Measurements from ENCODE around the gene ADAMTS2. TPM values are rescaled to one million over a fixed set of nuclear protein-coding genes. Genes with fewer than 3 reads are reported as not detected.
"Not testable (repeated sequence)": the region's sequence is repeated elsewhere in the genome, so short reads cannot be mapped to it uniquely, and the experiment has no call there.

The ADAMTS2 gene
- polyA plus RNA-seq, 6 donors from 2014 or later: not detected

DNA sequence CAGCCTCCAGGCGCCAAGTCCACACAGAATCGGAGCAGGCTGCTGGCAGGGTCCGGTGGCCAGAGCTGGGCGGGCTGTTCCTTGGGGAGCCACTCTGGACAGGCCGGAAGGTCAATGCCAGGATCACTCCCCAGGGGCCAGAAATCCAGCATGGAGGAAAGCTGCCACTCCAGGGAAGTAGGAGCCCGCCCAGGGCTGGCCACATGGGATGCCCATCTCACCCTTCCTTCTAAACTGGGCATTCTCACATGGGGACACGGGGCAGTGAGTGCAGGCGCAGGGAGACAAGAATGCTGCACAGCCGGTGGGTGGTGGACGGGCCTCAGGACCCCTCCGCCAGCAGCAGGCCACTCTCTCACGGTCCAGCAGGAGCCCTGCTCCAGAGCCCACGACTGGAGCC is 58.2 kb downstream of the ADAMTS2 start:
- H3K4me3 Mint-ChIP-seq: no peak overlapping the region
- no peak for ATAC-seq (ENCODE audit: low read depth in 2 of 2)
- peaks cover 1 to 13% (median 5%) of the 10 kb centered on the region in 7 donors for H3K9me3 Mint-ChIP-seq
- no peaks in the 10 kb centered on the region for H3K27me3 Mint-ChIP-seq
- no peaks in the 10 kb centered on the region for H3K36me3 Mint-ChIP-seq
- no peak overlapping the region for H3K27ac Mint-ChIP-seq
- no peaks in the 10 kb centered on the region for H3K4me1 Mint-ChIP-seq
- no peak for DNase-seq

- H3K4me1 Mint-ChIP-seq; ATAC-seq (ENCODE audit: low read depth in 2 of 2); H3K4me3 Mint-ChIP-seq; H3K27me3 Mint-ChIP-seq; DNase-seq; H3K27ac Mint-ChIP-seq; H3K36me3 Mint-ChIP-seq: not testable (repeated sequence)
- H3K9me3 Mint-ChIP-seq: peaks cover 1 to 14% (median 5%) of the 10 kb centered on the region in 7 donors
Observed at GRCh38 chr5:179285776-179286162, 59.5 kb downstream of the ADAMTS2 start.

GRCh38 chr5:179284751-179285631 is 60.3 kb downstream of the ADAMTS2 start:
- no peak overlapping the region for H3K27ac Mint-ChIP-seq
- ATAC-seq (ENCODE audit: low read depth in 2 of 2) (no peak), DNase-seq (no peak)
- no peaks in the 10 kb centered on the region for H3K27me3 Mint-ChIP-seq
- no peak overlapping the region for H3K4me3 Mint-ChIP-seq
- no peaks in the 10 kb centered on the region for H3K36me3 Mint-ChIP-seq
- peaks cover 1 to 14% (median 5%) of the 10 kb centered on the region in 7 donors for H3K9me3 Mint-ChIP-seq
- H3K4me1 Mint-ChIP-seq: no peaks in the 10 kb centered on the region

GRCh38 chr5:179283908-179284307 is 61.4 kb downstream of the ADAMTS2 start:
- H3K4me1 Mint-ChIP-seq; ATAC-seq (ENCODE audit: low read depth in 2 of 2); H3K4me3 Mint-ChIP-seq; DNase-seq; H3K27me3 Mint-ChIP-seq; H3K36me3 Mint-ChIP-seq; H3K27ac Mint-ChIP-seq: not testable (repeated sequence)
- peaks cover 0 to 11% (median 5%) of the 10 kb centered on the region in 7 donors for H3K9me3 Mint-ChIP-seq

GRCh38 chr5:179281694-179282093 is 63.6 kb downstream of the ADAMTS2 start:
- Mint-ChIP-seq H3K4me1 (no peaks in the 10 kb centered on the region), H3K4me3 (no peak overlapping the region), H3K27ac (no peak overlapping the region), H3K36me3 (no peaks in the 10 kb centered on the region), H3K9me3 (peaks cover 0 to 11% (median 5%) of the 10 kb centered on the region in 7 donors), H3K27me3 (no peaks in the 10 kb centered on the region)
- DNase-seq (no peak), ATAC-seq (ENCODE audit: low read depth in 2 of 2) (no peak)

DNA sequence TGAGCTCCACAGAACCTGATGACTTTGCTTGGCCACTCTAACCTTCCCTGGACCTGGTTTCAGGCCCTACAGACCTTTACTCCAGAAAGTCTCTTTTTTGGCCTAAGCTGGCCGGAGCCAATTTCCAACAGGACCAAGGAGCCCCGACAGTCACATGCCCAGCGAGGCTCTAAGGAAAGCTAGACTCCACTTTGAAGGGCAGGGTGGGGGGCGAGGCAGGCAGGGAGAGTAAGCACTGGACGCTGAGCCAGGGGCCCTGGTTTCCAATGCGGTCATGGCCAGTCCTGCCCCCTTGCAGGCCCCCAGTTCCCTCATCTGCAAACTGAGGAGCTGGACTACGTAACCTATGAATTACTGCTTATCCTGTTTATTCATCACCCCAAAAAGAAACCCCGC is 65.2 kb downstream of the ADAMTS2 start:
- Mint-ChIP-seq H3K36me3 (no peaks in the 10 kb centered on the region), H3K9me3 (peaks cover 0 to 11% (median 5%) of the 10 kb centered on the region in 7 donors), H3K4me3 (no peak overlapping the region), H3K27ac (no peak overlapping the region), H3K27me3 (no peaks in the 10 kb centered on the region), H3K4me1 (no peaks in the 10 kb centered on the region)
- DNase-seq (no peak), ATAC-seq (ENCODE audit: low read depth in 2 of 2) (no peak)

GRCh38 chr5:179279347-179280094 is 65.7 kb downstream of the ADAMTS2 start:
- H3K27me3 Mint-ChIP-seq: no peaks in the 10 kb centered on the region
- DNase-seq (no peak), ATAC-seq (ENCODE audit: low read depth in 2 of 2) (no peak)
- H3K4me3 Mint-ChIP-seq: no peak overlapping the region
- no peak overlapping the region for H3K27ac Mint-ChIP-seq
- H3K4me1 Mint-ChIP-seq: peaks cover 0 to 3% (median 0%) of the 10 kb centered on the region in 3 donors
- H3K9me3 Mint-ChIP-seq: peaks cover 0 to 11% (median 5%) of the 10 kb centered on the region in 7 donors
- no peaks in the 10 kb centered on the region for H3K36me3 Mint-ChIP-seq

GRCh38 chr5:179278546-179278945 is 66.7 kb downstream of the ADAMTS2 start:
- ATAC-seq (ENCODE audit: low read depth in 2 of 2) (no peak), DNase-seq (no peak)
- no peaks in the 10 kb centered on the region for H3K27me3 Mint-ChIP-seq
- H3K36me3 Mint-ChIP-seq: no peaks in the 10 kb centered on the region
- peaks cover 0 to 11% (median 5%) of the 10 kb centered on the region in 7 donors for H3K9me3 Mint-ChIP-seq
- H3K27ac Mint-ChIP-seq: peak overlapping the region in 2 of 6 donors; percentile 30 to 40
- H3K4me3 Mint-ChIP-seq: no peak overlapping the region
- H3K4me1 Mint-ChIP-seq: peaks cover 0 to 3% (median 0%) of the 10 kb centered on the region in 3 donors

DNA sequence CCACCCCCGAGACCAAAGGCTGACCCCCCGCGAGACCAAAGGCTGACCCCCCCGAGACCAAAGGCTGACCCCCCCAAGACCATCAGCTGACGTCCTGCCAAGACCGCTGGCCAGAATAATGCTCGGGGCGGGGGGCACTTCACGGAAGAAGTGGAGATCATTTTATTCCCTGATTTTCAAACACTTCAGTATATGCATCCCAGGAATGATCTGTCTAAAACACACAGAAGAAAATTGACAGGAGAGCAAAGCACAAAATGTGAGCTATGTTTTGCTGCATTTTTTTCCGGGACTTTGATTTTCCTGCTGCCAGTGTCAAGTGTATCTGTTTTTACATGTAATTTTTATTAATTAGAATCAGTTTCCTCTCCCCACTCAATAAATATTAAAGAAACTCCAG is 67.1 kb downstream of the ADAMTS2 start:
- no peak for ATAC-seq (ENCODE audit: low read depth in 2 of 2)
- H3K9me3 Mint-ChIP-seq: peaks cover 0 to 11% (median 5%) of the 10 kb centered on the region in 7 donors

DNA sequence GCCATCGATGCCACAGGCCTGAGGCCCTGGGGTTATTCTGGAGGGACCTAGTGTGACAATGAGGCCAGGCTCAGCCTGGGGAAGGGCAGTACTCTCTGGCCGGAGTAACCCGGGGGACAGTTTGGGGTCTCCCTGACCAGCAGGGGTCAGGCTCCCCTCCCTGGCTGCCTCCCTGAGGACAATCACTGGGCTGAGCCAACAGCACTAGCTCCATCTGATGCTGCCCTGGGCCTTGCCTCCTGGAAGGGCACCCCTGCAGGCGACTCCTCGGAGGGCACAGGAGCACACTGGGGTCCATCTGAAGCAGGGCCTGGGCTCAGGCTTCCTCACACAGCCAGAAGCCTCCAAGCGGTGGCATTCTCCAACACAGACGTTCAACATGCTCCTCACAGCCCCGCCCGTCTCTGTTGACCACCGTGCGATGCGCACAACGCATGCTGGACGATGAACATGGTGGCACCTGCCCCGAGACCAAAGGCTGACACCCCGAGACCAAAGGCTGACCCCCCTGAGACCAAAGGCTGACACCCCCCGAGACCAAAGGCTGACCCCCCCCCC is 68.3 kb downstream of the ADAMTS2 start:
- H3K36me3 Mint-ChIP-seq: no peaks in the 10 kb centered on the region
- H3K27ac Mint-ChIP-seq: no peak overlapping the region
- no peak for ATAC-seq (ENCODE audit: low read depth in 2 of 2)
- H3K4me1 Mint-ChIP-seq: peaks cover 0 to 3% (median 0%) of the 10 kb centered on the region in 3 donors
- H3K9me3 Mint-ChIP-seq: peaks cover 0 to 3% (median 0%) of the 10 kb centered on the region in 7 donors
- H3K4me3 Mint-ChIP-seq: no peak overlapping the region
- no peak for DNase-seq
- H3K27me3 Mint-ChIP-seq: no peaks in the 10 kb centered on the region

More for the DNA sequence above, 67.1 kb downstream of the ADAMTS2 start:
- Mint-ChIP-seq H3K4me1 (peaks cover 0 to 3% (median 0%) of the 10 kb centered on the region in 3 donors), H3K27ac (no peak overlapping the region), H3K4me3 (no peak overlapping the region), H3K36me3 (no peaks in the 10 kb centered on the region), H3K27me3 (no peaks in the 10 kb centered on the region)
- DNase-seq: no peak

DNA sequence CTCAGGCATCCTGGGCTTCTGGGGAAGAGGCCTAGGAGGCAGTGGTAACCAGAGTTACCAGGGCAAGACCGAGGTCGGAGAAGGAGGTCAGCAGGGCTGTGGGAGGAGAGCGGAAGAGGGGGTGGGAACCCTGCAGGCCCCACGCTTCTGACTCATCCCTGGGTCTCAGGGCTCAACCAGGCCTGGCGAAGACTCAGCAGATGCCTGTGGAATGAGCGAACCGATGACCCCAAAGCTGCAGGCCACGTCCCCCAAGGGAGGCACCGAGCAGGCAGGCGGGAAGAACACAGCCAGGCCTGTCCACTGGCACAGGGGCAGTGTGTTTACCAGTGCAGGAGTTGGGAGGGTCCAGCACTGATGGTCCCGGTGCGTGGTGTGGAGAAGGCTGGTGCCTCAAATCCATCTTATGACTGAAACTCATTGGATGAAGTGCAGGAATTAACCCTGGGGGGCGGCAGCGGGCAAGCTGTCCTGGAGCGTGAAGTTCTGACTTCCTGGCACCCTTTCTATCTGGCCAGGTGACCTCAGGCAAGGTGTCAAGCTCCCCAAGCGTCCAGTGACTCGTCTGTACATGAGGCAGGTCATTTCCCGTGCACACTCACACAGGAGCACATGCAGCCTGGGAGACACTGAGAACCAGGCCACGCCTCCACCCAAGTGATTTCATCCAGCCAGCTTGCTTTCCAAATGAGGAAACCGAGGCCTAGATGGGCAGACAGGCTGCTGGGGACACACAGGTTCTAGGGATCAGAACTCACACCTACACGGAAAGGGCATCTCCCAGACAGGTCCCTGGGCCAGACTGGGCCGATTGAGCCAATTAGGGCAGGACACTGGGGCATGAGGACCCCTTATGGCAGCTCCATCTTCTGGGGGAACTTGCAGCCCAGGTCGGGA is 69.1 kb downstream of the ADAMTS2 start:
- Mint-ChIP-seq H3K9me3 (no peaks in the 10 kb centered on the region), H3K27ac (no peak overlapping the region), H3K4me1 (peaks cover 0 to 3% (median 0%) of the 10 kb centered on the region in 3 donors), H3K36me3 (no peaks in the 10 kb centered on the region), H3K4me3 (no peak overlapping the region), H3K27me3 (no peaks in the 10 kb centered on the region)
- DNase-seq (no peak), ATAC-seq (ENCODE audit: low read depth in 2 of 2) (no peak)

GRCh38 chr5:179275381-179275878 is 69.8 kb downstream of the ADAMTS2 start:
- Mint-ChIP-seq H3K4me1 (peaks cover 0 to 3% (median 0%) of the 10 kb centered on the region in 3 donors), H3K27me3 (no peaks in the 10 kb centered on the region), H3K36me3 (no peaks in the 10 kb centered on the region), H3K4me3 (no peak overlapping the region), H3K9me3 (no peaks in the 10 kb centered on the region), H3K27ac (no peak overlapping the region)
- no peak for ATAC-seq (ENCODE audit: low read depth in 2 of 2)
- no peak for DNase-seq

Data from naive B cell (primary cell).